Suprapubic skin (tissue), 4 donors: ENCODE data around the gene CHST13. TPM values are rescaled to one million over a fixed set of nuclear protein-coding genes. Genes with fewer than 3 reads are reported as not detected.

Experiments
- DNase-seq, 2 donors: peaks; one replicate each; pipeline ENCODE4 v3.0.0-alpha.2; 2019; ENCODE audit warnings: low spot score in 2 of 2
- H3K27ac ChIP-seq: fragments of 200-600 bp; sonication (generic); one replicate; pipeline ENCODE4 v1.5.1; 2019
- H3K27me3 ChIP-seq: fragments of 200-600 bp; sonication (generic); one replicate; pipeline ENCODE4 v1.5.1; 2019
- H3K36me3 ChIP-seq: fragments of 200-600 bp; sonication (generic); one replicate; pipeline ENCODE4 v1.5.1; 2019
- H3K4me1 ChIP-seq: fragments of 200-600 bp; sonication (generic); one replicate; pipeline ENCODE4 v1.5.1; 2019
- H3K4me3 ChIP-seq: fragments of 200-600 bp; sonication (generic); one replicate; pipeline ENCODE4 v1.5.1; 2019; ENCODE audit warnings: mild to moderate bottlenecking
- H3K9me3 ChIP-seq: fragments of 200-600 bp; sonication (generic); one replicate; pipeline ENCODE4 v1.5.1; 2019
- CTCF ChIP-seq, 2 donors: fragments of 200-600 bp in 1 of 2; fragments of 450-650 bp in 1 of 2; sonication (generic) in 1 of 2; IDR thresholded peaks; one replicate each; pipeline ENCODE4 v1.5.1; 2016 to 2019; ENCODE audit warnings: antibody characterized with exemption in 2 of 2, mild to moderate bottlenecking in 1 of 2, moderate library complexity in 1 of 2
- EP300 ChIP-seq: sonication (generic); formaldehyde crosslinking; IDR thresholded peaks from one replicate; pipeline ENCODE4 v1.6.1; 2017; ENCODE audit warnings: antibody characterized with exemption
- POLR2A ChIP-seq, 2 donors: fragments of 450-650 bp; IDR thresholded peaks; one replicate each; pipeline ENCODE4 v1.6.1; 2017; ENCODE audit warnings: antibody characterized with exemption in 2 of 2, mild to moderate bottlenecking in 2 of 2, moderate library complexity in 2 of 2
- POLR2AphosphoS5 ChIP-seq, 3 donors: sonication (generic); formaldehyde crosslinking; IDR thresholded peaks; one replicate each; pipeline ENCODE4 v1.6.1; 2017; ENCODE audit warnings: antibody characterized with exemption in 3 of 3
- WGBS: methylation state at CpG from one replicate; pipeline ENCODE4 v1.1.5; 2018; 5-methylcytosine and 5-hydroxymethylcytosine counted together
- total RNA-seq, 4 donors: library from RNA; depleted of rRNA; stranded (reverse); fragments of >200 nt; gene quantifications; one replicate each; pipeline ENCODE4 v1.1.0, GENCODE V29; 2016

Gene CHST13
- total RNA-seq, 4 donors from 2014 or later: not detected

GRCh38 chr3:126535636-126536035 is 11.7 kb downstream of the CHST13 start:
- Histone ChIP-seq H3K27me3 (peaks cover 41% of the 10 kb centered on the region), H3K9me3 (no peaks in the 10 kb centered on the region), H3K4me3 (no peak overlapping the region), H3K36me3 (no peaks in the 10 kb centered on the region), H3K4me1 (peaks cover under 1% of the 10 kb centered on the region), H3K27ac (no peak overlapping the region)
- TF ChIP-seq CTCF (IDR thresholded peaks at IDR 0.05) (no peak), POLR2A (IDR thresholded peaks at IDR 0.05) (no peak), POLR2AphosphoS5 (IDR thresholded peaks at IDR 0.05) (no peak), EP300 (no peak)
- peak in 1 of 2 donors; percentile 19 for DNase-seq

GRCh38 chr3:126536126-126536525 is 12.2 kb downstream of the CHST13 start:
- Histone ChIP-seq H3K27me3 (peaks cover 46% of the 10 kb centered on the region), H3K4me1 (peaks cover 5% of the 10 kb centered on the region), H3K27ac (no peak overlapping the region), H3K4me3 (no peak overlapping the region), H3K9me3 (no peaks in the 10 kb centered on the region), H3K36me3 (no peaks in the 10 kb centered on the region)
- peak in 1 of 2 donors; percentile 44 for DNase-seq
- TF ChIP-seq POLR2A (IDR thresholded peaks at IDR 0.05): no peak
- no peak for TF ChIP-seq POLR2AphosphoS5 (IDR thresholded peaks at IDR 0.05)
- no peak for TF ChIP-seq CTCF (IDR thresholded peaks at IDR 0.05)
- WGBS: 82% methylated on average over 3 of the region's 3 CpGs

- Histone ChIP-seq H3K9me3 (no peaks in the 10 kb centered on the region), H3K4me3 (no peak overlapping the region), H3K27me3 (peaks cover 57% of the 10 kb centered on the region), H3K27ac (no peak overlapping the region), H3K36me3 (no peaks in the 10 kb centered on the region), H3K4me1 (peaks cover 8% of the 10 kb centered on the region)
- peak in 1 of 2 donors; percentile 21 for DNase-seq
- no peak for TF ChIP-seq CTCF (IDR thresholded peaks at IDR 0.05)
- TF ChIP-seq POLR2AphosphoS5 (IDR thresholded peaks at IDR 0.05): no peak
- no peak for TF ChIP-seq POLR2A (IDR thresholded peaks at IDR 0.05)
- no peak for TF ChIP-seq EP300
- WGBS: 77% methylated on average over 4 of the region's 9 CpGs
Observed at GRCh38 chr3:126537116-126537729, 13.3 kb downstream of the CHST13 start.

- H3K36me3 ChIP-seq: no peaks in the 10 kb centered on the region
- no peak for TF ChIP-seq EP300
- TF ChIP-seq CTCF (IDR thresholded peaks at IDR 0.05): no peak
- no peak for TF ChIP-seq POLR2A (IDR thresholded peaks at IDR 0.05)
- no peak for TF ChIP-seq POLR2AphosphoS5 (IDR thresholded peaks at IDR 0.05)
- peaks cover 9% of the 10 kb centered on the region for H3K4me1 ChIP-seq
- peaks cover 63% of the 10 kb centered on the region for H3K27me3 ChIP-seq
- H3K4me3 ChIP-seq: no peak overlapping the region
- DNase-seq: peak; percentile 42 to 67
- WGBS: 65% methylated on average over 5 of the region's 10 CpGs
- H3K9me3 ChIP-seq: no peaks in the 10 kb centered on the region
- H3K27ac ChIP-seq: no peak overlapping the region
Observed at GRCh38 chr3:126537730-126538281, 13.9 kb downstream of the CHST13 start.

- WGBS: 70% methylated on average over 8 of the region's 9 CpGs
- H3K4me3 ChIP-seq: no peak overlapping the region
Observed at GRCh38 chr3:126538316-126538715, 14.4 kb downstream of the CHST13 start.

More at GRCh38 chr3:126538316-126538715, 14.4 kb downstream of the CHST13 start:
- H3K27me3 ChIP-seq: peaks cover 64% of the 10 kb centered on the region
- peak; percentile 48 to 60 for DNase-seq
- H3K4me1 ChIP-seq: peaks cover 9% of the 10 kb centered on the region
- no peaks in the 10 kb centered on the region for H3K9me3 ChIP-seq
- no peak overlapping the region for H3K27ac ChIP-seq
- H3K36me3 ChIP-seq: no peaks in the 10 kb centered on the region
- TF ChIP-seq POLR2A (IDR thresholded peaks at IDR 0.05) (no peak), CTCF (IDR thresholded peaks at IDR 0.05) (no peak), POLR2AphosphoS5 (IDR thresholded peaks at IDR 0.05) (no peak), EP300 (no peak)
